H1 (cell line): ENCODE measurements around the gene PORCN.
"Not testable (repeated sequence)": the region's sequence is repeated elsewhere in the genome, so short reads cannot be mapped to it uniquely, and the experiment has no call there.

Source experiments
- YY1 ChIP-seq: IDR thresholded peaks from 2 replicates; pipeline ENCODE4 v1.6.1; 2011; ENCODE audit warnings: low read depth, mild to moderate bottlenecking, low read length
- TF ChIP-seq, protein P1 (sequence below), 3 experiments: IDR thresholded peaks; 1 replicate in 2 of 3; 2 replicates in 1 of 3; pipeline versions ENCODE4 v1.5.1 to v1.6.1; 2011; ENCODE audit warnings: low read length in 3 of 3, mild to moderate bottlenecking in 3 of 3, inconsistent platforms in 2 of 3, low read depth in 1 of 3, moderate library complexity in 1 of 3; ENCODE audit not compliant: insufficient read depth in 1 of 3; ENCODE audit errors: control extremely low read depth in 1 of 3

DNA sequence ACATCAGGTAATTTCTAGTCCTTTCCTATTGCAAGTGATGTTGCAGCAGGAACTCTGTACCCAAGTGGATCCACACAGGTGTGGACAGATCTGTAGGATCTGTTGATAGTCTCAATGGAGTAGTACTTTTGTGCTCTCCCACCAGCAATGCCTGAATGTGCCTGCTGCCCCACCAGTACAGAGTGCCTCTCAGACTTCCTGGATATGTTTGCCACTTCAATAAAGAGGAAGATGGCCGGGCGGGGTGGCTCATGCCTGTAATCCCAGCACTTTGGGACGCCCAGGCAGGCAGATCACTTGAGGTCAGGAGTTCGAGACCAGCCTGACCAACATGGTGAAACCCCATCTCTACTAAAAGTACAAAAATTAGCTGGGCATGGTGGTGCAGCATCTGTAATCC, 10.7 kb downstream of the PORCN start:
- TF ChIP-seq, protein P1, sequence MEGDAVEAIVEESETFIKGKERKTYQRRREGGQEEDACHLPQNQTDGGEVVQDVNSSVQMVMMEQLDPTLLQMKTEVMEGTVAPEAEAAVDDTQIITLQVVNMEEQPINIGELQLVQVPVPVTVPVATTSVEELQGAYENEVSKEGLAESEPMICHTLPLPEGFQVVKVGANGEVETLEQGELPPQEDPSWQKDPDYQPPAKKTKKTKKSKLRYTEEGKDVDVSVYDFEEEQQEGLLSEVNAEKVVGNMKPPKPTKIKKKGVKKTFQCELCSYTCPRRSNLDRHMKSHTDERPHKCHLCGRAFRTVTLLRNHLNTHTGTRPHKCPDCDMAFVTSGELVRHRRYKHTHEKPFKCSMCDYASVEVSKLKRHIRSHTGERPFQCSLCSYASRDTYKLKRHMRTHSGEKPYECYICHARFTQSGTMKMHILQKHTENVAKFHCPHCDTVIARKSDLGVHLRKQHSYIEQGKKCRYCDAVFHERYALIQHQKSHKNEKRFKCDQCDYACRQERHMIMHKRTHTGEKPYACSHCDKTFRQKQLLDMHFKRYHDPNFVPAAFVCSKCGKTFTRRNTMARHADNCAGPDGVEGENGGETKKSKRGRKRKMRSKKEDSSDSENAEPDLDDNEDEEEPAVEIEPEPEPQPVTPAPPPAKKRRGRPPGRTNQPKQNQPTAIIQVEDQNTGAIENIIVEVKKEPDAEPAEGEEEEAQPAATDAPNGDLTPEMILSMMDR (IDR thresholded peaks at IDR 0.05; ENCODE audit: control extremely low read depth in 1 of 3, insufficient read depth in 1 of 3, low read depth in 1 of 3, low read length in 3 of 3), result not testable (repeated sequence)
- TF ChIP-seq YY1, result not testable (repeated sequence)
